DMS 273 treated with DMSO at 0.1 percent for 48 hours (cell line): Measurements from ENCODE around the gene TRAP1.
"Not testable (repeated sequence)": the region's sequence is repeated elsewhere in the genome, so short reads cannot be mapped to it uniquely, and the experiment has no call there.

Source experiments
- DNase-seq: peaks from one replicate; lab custom pipeline; 2025; lab: John Stamatoyannopoulos, UW

Gene TRAP1

DNA sequence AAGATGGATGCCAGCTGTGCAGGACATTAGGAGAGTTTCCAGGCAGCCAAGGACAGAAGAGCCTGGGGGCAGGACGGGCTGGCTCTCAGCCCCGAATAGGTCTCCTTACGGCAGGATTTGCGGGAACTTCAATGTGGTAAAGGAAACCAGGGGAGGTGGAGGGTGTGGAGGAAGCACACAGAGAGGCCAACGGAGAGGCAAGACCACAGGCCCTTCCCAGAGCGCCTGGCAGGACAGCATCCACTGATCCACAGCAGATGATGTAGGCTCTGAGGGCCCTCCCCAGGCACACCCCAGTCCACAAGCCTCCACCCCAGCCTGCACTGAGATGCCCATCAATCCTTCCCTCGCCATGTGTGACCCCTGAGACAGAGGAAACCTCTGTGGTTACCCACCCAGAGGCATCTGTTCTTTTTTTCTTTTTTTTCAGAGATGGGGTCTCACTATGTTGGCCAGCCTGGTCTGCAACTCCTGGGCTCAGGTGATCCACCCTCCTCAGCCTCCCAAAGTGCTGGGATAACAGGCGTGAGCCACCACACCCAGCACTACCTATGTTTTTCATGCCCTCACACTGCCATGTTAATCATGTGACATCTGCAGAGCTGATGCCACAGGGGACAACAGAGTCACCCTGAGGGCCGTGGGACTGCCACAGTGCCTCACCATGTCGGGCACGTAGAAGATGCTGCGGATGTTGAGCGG is 43.5 kb downstream of the TRAP1 start:
- no peak for DNase-seq

DNA sequence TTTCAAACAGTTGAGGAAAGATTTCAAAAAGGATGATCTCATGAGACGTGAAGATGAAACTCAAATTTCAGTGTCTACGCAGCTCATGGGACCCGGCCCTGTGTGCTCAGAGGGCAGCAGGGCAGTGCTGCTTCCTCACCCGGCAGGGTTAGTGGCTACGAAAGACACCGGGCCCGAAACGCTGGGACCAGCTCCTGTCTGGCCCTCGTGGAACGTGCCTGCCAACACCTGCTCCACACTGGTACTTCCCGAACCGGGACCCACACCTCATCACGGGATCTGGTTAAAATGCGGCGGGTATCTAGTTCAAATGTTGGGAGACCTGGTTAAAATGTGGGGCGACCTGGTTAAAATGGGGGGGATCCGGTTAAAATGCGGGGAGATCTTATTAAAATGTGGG is 44.1 kb downstream of the TRAP1 start:
- no peak for DNase-seq

DNA sequence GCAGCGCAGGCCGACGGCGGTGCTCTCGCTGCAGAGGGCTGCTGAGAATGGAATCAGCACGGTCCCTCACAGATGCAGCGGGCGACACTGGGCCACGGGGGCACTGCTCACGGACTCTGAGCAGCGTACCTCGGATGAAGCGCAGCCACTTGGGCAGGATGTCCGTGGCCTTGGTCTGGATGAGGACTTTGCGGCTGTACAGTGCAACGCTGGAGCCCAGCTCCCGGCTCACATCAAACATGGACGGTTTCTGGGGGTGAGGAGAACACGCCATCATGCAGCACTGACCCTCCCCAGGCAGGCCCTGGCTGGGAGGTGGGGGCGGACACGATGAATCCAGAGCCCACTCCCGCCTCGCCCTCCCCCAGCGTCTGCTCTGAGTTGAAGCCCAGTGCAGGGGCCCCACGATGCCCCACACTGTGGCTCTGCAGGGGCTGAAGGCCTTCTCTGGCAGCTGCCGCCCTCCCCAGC is 44.7 kb downstream of the TRAP1 start:
- no peak for DNase-seq

DNA sequence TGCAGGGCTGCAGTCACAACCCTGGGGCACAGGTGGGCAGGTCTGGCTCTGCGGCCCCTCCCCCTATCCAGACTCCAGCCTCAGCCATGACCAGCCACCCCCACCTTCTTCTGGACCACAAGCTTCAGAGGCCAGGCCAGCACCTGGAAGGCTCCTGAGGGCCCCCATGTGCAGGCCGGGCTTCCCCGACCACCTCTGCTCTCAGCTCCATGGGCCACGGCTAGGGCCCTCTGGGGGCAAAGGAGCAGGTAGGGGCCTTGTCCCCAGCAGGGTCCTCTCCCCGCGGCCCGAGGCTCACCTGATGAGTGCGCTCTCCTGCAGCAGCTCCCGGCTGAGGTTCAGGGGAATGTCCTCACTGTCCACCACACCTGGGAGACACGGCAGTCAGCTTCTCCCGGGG is 45.9 kb downstream of the TRAP1 start:
- DNase-seq: no peak

DNA sequence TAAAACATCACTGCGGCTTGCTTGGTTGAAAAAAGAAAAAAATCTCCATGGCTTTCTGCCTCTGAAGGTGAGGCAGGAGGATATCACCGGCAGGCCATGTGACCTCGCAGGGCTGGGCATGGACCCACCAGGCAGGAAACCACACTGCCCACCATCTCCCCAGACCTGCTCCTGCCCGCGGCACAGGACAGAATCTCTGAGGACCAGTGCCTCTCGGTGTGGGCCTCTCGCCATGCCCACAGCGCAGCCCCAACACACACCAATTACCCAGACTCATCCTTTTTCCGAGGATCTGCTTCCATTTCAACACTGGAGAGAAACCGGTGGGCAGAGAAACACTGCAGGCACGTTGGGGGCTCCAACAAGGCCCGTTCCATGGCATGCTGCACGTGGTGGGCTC is 46.6 kb downstream of the TRAP1 start:
- DNase-seq: no peak

DNA sequence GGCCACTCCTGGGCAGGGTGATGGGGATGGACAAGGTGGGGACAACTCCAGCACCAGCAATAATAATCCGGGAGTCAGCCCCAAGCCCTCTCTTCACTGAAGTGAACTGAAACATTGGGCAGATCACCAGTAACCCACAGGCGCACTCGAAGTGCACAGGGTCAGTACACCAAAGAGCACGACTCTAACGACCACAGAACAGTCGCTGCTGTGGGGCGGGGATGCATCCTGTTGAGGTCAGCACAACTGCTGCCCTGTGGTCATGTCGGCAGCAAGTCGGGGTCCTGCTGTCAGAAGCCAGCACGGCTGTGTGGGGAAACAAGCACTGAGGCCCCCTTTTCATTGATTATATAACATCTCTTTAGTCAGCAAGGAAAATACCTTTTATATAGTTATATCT is 48.2 kb downstream of the TRAP1 start:
- no peak for DNase-seq

DNA sequence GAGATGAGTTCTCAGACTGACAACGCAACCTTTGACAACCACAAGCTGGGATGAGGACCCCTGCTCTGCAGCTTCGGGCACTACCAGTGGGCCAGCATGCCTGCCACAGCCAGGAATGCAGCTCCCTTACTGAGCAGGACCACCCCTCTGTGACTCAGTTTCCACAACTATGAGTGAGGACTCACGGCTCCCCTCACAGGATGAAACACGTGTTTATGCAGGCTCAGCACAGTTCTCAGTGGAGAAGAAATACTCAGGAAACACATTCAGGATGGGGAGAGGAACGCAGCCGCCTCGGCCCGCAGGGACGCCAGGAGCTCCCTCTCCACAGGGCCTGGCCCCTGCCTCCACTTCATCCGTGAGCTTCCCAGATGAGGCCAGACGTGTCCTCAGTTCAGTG is 48.7 kb downstream of the TRAP1 start:
- no peak for DNase-seq

DNA sequence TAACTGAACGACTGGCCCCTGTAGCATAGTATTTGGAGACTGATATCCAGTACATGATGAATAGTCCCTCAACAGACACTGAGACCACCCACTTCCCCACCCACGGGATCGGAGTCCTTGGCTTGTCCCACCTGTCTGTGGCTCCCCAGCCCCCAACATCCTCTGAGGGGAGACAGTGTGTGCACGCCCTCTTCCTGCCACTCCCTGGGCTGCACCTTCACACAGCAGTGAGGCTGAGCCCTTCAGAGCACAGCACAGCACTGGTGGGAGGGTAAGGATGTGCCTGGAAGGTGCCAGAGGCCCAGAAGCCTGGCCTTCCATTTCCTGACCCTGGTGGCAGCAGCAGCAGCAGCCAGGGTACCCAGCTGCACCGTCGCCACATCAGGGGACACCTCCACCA is 51.8 kb downstream of the TRAP1 start:
- DNase-seq: no peak

DNA sequence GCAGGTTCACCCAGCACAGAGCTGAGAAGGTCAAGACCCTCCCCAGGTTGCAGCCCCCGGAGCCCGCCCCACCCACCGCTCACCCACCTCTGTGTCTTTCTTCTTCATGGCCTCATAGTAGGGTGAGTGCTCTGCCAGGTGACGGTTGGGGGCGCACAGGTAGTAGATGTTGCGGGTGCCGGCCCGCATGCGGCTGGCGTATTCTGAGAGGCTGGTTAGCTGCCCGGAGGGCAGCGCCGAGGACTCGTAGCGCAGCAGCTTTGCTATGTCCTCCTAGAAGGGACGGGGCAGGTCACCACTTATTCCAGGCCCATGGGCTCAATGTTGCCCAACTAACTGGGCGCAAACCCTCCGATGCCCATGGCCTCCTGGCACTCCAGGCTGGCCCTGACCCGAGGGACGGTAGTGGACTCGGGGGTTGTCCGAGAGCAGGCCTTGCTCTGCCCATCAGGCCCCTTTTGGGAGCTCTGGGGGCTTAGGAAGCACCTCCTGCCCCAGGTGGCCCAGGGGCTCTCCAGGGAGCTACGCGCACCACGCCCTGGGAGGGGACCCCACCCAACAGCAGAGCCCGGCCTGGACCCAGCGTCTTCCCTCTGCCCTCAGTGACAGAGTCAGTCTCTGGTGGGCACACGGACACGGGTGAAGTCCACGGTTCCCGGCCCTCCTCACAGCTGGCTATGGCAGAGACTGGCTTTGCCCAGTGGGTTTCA is 53.0 kb downstream of the TRAP1 start:
- DNase-seq: no peak

DNA sequence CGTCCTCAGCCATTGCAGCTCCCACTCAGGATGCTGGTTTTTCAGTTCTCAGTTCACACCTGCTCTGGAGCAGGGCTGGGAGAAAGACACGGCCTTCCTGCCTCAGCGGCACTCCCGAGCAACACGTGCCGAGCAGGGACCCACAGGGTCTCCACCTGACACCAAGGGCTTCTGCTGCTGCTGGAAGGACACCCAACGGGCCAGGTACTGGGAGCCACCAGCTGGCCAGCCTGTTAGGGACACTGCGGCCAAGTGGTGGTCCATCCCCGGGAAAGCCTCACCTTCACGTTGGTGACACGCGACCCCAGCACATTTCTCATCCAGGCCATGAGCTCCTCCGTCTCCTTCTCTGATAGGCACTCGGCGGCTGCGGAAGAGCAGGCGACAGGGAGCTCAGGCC is 54.7 kb downstream of the TRAP1 start:
- no peak for DNase-seq

DNA sequence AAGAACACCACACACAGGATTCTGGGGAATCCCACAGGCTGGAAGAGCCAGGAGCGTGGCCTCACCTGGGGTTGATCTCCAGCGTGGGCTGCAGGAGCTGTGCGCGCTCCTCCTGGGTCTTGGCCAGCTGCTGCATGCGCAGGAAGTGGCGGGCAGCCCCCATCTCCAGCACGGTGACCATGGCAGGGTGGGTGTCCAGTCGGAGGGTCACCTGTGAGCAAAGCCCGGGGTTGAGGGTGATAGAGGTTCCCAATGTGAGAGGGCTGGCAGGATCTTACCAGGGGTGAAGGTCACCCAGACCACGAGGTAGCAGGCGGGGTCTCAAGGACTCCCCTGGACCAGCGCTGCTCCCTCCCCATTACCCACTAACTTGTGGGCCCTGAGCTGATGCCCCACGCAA is 55.4 kb downstream of the TRAP1 start:
- DNase-seq: no peak

DNA sequence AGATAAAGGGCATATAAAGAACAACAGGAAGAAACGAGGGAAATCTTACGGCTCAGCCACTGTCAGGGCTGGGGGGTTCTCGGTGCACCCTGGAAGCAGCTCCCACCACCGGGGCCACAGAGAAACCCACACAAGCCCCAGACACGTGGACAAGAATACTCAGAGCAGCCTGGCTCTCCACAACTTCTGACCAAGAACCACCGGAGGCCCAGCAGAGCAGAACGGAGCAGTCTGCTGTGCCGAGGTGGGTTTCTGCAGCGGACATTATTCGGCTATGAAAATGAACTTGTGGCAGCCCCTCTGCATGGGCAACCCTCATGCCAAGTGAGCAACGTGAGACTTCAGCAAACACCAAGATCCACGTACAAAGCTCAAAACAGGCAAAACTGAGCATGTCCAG is 56.0 kb downstream of the TRAP1 start:
- no peak for DNase-seq

DNA sequence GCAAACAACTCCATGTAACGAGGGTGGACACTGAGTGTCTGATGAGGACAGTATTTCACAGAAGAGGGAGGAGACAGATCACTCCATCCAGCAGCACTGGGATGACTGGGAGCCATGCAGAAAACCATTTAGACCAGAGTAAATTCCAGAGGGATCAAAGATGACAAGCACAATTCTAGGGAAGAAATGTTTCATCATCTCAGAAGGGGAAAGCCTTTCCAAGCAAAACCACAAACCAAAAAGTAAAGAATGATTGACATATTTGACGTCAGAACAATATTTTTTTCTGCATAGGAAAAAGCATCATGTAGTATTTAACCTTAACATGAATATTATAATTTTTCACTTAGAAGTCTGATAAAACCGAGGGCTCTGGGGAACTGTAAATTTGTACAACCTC is 58.1 kb downstream of the TRAP1 start:
- no peak for DNase-seq

DNA sequence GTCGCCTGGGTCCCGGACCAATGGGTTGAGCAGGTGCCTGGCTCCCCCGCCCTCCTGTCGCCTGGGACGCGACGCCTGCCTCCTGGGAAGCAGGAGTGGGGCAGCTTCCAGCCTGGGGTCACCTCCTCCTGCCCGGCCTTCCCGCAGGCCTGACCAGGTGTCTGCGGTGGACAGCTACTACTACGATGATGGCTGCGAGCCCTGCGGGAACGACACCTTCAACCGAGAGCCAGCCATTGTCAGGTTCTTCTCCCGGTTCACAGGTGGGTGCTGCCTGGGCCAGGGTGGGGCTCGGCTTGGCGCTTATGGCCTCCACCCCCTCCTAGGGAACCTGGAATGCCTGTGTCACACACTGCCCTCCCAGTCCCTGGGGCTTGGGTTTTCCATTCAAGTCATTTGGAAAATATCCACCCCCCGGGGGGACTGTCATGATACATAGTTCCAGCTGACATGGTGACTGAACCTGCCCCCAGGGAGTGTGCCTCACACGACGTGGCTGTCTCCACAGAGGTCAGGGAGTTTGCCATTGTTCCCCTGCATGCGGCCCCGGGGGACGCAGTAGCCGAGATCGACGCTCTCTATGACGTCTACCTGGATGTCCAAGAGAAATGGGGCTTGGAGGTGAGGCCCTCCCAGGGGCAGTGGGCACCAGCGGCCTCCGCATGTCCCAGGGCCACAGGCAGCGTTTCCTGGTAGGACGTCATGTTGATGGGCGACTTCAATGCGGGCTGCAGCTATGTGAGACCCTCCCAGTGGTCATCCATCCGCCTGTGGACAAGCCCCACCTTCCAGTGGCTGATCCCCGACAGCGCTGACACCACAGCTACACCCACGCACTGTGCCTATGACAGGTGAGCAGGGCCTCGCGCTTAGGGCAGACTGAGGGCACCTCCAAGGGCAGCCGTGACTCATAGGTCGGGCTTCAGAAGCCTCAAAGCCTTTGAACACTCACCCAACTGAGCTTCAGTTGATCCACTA is 60.5 kb downstream of the TRAP1 start:
- DNase-seq: no peak

DNA sequence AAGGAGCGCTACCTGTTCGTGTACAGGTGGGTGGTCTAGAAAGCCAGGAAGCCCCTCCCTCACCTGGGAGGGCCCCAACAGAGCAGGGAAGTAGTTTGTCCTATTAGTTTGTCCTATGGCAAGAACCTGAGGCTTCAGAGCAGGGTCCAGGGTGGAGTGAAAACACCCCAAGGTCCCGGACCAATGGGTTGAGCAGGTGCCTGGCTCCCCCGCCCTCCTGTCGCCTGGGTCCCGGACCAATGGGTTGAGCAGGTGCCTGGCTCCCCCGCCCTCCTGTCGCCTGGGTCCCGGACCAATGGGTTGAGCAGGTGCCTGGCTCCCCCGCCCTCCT is 61.2 kb downstream of the TRAP1 start:
- DNase-seq: not testable (repeated sequence)

DNA sequence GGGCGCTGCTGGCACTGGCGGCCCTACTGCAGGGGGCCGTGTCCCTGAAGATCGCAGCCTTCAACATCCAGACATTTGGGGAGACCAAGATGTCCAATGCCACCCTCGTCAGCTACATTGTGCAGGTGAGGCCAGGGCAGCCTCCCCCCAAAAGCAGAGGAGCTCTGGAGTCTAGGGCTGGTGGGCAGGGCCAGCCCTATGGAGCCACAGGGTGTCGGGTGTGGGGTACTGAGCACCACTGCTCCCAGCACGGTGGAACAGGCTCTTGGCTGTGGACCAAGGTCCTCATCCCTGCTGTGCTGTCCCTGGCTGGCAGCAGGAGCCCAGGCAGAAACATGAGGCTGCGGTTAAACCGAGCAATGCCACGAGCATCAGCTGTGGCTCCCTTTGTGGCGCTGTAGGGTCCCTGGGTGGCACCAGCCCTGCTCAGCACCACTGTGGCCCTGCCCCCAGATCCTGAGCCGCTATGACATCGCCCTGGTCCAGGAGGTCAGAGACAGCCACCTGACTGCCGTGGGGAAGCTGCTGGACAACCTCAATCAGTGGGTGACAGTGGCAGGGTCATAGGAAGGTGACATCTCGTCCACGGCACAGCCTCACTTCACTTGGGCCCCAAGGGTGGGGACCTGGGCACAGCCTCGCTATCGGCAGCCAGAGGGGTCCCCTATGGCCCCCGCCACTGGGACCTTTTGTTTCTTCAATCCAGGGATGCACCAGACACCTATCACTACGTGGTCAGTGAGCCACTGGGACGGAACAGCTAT is 61.7 kb downstream of the TRAP1 start:
- no peak for DNase-seq

DNA sequence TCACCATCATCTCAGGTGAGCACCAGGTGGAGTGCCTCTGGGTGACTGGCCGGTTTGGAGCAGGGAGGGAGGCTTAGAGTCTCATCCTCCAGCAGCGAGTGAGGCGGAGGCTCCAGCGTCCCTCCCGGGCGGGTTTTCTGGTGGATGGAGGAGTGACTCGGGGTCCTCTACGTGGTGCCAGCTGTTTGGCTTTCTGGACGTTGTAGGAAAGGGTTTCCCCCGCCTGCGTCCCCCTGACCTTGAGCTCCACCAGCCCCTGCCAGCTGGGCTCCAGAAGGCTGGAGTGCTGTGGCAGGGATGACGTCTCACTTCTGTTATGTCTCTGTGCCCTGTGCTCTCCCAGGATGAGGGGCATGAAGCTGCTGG is 62.3 kb downstream of the TRAP1 start:
- no peak for DNase-seq

DNA sequence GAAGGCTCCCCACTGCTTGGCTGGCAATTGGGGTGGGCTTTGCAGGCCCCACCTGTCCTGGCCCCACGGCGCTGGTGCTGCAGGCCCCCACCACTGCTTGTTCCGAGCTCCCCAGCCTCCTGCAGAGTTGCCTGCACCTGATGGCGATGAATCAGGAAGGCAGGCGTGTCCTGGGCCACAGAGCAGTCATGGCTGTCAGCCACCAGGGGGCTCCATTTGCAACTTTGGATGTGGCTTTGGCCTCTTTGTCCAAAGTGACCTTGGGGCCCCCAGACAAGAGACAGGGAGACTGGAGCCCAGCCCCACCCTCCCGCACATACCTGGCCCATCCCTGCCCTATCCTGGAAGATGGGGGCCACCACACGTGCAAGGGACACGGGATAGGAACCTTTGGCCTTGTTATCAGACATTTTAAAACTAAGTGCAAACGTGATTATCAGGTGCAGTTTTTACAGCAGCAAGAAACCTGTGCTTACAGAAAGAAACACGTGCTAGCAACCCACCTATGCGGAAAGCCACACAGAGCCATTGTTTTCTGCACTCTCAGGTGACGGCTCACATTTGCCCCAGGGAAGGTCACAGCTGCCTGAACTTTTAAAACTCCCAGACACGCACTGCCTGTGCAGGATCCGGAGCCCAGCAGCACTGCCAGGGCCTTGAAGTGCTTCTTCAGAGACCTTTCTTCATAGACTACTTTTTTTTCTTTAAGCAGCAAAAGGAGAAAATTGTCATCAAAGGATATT is 62.9 kb downstream of the TRAP1 start, which contains the start of gene DNASE1:
Gene DNASE1, plus strand, starts transcription at position 443 of the 743 bp plus-strand sequence. CDS start 683 bp downstream, outside the sequence.
- no peak for DNase-seq

DNA sequence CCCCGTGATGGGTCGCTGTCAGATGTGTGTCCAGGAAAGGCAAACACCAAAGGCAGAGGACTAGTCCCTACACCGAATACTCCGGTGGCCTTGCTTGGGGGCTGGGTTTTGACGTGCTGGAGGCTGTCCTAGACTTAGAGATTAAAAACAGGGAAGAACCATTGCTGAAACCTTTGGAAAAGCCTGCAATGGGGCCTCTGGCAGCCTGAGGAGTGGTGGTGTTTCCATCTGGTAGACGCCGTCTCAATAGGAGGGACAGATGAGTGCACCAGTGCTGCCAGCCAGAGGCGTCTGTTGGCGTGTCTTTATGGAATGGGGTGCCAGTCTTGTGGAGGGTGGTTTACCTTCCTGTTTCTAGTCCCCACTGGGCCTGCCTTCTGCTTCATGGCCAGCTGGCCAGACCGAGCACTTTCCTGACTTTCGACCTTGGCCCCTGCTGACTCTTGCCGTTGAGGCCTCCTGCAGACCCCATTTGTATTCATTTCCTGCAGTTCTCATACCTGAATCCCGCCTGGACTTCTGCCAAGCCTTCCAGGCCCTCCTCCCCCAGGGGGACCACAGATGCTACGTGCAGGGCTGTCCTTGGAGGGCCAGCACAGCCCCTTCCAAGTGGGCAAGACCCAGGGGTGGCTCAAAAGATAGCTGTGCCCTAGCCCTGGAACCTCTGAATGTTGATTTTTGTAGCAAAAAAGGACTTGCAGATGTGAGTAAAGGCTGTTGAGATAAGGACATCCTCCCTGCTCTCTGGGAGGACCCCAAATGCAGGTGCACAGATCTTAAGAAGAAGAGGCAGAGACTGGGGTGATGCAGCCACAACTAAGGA is 64.7 kb downstream of the TRAP1 start:
- DNase-seq: peak; percentile 19
